Measurements from ENCODE around the gene FPGS.

Gene FPGS

DNA sequence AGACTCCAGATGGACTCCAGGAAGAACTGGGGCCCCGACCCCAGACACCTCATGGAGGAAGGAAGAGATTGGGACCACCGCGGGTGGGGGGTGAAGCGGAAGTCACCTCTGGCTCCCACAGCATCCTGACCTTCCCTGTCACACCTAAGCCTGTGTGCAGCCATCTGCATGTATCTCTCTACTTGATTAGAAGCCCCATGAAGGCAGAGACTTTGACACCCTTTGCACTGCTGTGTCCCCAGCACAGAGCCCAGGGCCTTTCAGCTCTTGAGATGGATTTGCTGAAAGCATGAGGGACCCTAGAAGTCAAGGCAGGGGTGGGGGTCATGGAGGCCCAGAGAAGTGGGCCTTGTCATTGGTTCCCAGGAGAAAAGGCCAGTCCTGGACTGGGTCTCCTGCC lies 54.6 kb downstream of the FPGS start:
- peaks cover 3% of the 10 kb centered on the region for H3K36me3 Mint-ChIP-seq (ENCODE audit: low read depth)
- H3K27me3 Mint-ChIP-seq (ENCODE audit: low read depth) = no peaks in the 10 kb centered on the region
- no peaks in the 10 kb centered on the region for H3K9me3 Mint-ChIP-seq
- no peak overlapping the region for H3K4me3 Mint-ChIP-seq
- H3K27ac Mint-ChIP-seq = no peak overlapping the region
- peaks cover 24% of the 10 kb centered on the region for H3K4me1 Mint-ChIP-seq (ENCODE audit: low read depth)

DNA sequence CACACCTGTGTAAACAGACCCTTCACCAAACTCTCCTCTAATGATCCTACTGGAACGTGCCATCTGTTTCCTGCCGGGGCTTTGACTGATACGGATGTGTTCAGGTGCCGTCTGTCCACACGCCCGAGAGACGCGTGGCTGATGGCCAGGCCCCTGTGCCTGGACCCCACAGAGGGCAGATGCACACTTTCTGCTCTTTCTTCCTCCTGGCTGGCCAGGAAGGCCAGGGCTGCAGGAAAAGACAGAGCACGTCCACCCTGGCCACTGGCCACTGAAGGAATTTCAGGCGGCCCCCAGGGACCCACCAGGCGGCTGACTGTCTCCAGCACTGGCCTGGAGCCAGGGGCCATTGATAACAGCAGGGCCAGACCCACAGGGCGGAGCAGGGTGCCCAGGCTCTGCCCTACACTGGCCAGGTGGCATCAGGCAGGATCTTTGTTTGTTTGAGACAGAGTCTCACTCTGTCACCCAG lies 55.4 kb downstream of the FPGS start:
- no peak overlapping the region for H3K27ac Mint-ChIP-seq
- H3K4me1 Mint-ChIP-seq (ENCODE audit: low read depth) = peaks cover 27% of the 10 kb centered on the region
- no peak overlapping the region for H3K4me3 Mint-ChIP-seq
- H3K27me3 Mint-ChIP-seq (ENCODE audit: low read depth) = no peaks in the 10 kb centered on the region
- peaks cover 2% of the 10 kb centered on the region for H3K36me3 Mint-ChIP-seq (ENCODE audit: low read depth)
- no peaks in the 10 kb centered on the region for H3K9me3 Mint-ChIP-seq

DNA sequence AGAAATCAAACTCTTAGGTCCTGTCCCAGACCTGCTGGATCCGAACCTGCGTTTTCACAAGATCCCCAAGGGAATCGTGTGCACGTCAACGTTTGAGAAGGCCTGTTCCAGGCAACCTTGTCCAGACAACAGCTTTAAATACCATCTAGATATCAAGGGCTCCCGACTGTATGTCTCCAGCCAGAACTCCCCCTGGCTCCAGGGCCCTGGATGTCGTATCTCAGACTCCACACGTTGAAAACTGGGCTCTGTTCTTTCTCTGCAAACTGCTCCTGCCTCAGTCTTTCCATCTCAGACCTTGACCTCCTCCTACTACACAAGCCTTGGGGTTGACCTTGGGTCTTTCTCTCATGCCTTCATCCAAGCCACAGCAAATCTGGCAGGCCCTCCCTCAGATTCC lies 57.6 kb downstream of the FPGS start:
- Mint-ChIP-seq H3K27ac (no peak overlapping the region), H3K27me3 (ENCODE audit: low read depth) (no peaks in the 10 kb centered on the region), H3K4me3 (no peak overlapping the region), H3K4me1 (ENCODE audit: low read depth) (peaks cover 24% of the 10 kb centered on the region), H3K36me3 (ENCODE audit: low read depth) (peaks cover 5% of the 10 kb centered on the region), H3K9me3 (no peaks in the 10 kb centered on the region)

DNA sequence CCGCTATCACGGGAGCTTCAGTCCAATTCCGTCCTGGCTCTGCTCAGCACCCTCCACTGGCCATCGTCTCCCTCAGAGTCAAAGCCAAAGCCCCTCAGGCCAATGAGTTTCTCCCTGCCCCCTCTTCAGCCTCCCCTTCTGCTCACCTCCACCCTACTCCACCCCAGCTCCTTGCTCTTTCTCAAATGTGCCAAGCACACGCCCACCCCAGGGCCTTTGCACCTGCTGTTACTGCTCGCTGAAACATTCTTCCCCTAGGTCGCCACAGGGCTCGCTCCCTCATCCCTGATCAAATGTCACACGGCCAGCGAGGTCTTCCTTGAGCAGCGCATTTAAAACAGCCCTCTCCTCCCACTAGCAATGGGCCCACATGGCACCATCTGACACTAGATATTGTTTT lies 58.1 kb downstream of the FPGS start:
- no peaks in the 10 kb centered on the region for H3K9me3 Mint-ChIP-seq
- peaks cover 29% of the 10 kb centered on the region for H3K4me1 Mint-ChIP-seq (ENCODE audit: low read depth)
- H3K27me3 Mint-ChIP-seq (ENCODE audit: low read depth) = no peaks in the 10 kb centered on the region
- peaks cover 9% of the 10 kb centered on the region for H3K36me3 Mint-ChIP-seq (ENCODE audit: low read depth)
- H3K27ac Mint-ChIP-seq = no peak overlapping the region
- H3K4me3 Mint-ChIP-seq = no peak overlapping the region

DNA sequence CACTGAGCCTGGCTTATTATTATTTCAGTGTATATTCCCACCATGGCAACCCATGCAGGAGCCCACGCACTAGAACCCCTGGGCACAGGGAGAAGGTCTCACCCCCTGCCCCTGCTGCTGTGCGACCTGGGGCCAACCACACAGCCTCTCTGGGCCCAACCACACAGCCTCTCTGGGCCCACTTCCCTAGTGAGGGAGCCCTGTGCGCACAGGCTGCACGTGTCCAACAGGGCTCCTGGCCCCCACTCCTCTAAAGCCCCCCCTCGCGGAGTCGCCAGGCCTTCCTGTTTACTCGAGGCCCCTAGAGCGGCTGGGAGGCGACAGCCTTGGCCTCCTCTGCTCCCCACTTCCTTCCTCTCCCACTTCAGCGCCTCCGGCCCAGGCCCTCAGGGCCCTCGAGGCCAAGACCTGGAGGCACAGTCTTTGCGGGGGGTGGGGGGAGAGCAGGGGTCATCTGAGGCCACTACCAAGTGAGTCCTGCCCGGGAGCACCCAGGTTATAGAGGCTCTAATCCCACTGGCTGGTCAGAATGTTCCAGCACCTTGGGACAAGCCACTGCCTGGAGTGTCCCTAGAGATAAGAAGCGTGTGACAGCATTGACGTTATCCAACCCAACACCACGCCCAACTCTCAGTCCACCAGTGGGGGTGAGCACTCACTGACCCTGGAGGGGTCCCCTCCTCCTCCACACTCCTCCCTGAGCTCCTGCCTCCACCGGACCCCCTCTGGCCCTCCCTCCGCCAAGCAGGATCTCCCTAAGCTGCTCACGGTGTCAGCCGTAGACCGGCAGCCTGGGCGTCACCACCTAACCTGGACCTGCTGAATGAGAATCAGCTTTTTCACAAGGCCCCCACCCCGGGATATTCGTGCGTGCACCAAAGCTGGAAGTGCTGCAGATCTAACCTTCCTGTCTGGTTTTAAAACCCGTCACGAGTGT lies 59.7 kb downstream of the FPGS start:
- H3K4me1 Mint-ChIP-seq (ENCODE audit: low read depth) = peaks cover 31% of the 10 kb centered on the region
- peak overlapping the region; percentile 83 for H3K27ac Mint-ChIP-seq
- H3K9me3 Mint-ChIP-seq = no peaks in the 10 kb centered on the region
- H3K27me3 Mint-ChIP-seq (ENCODE audit: low read depth) = no peaks in the 10 kb centered on the region
- H3K4me3 Mint-ChIP-seq = no peak overlapping the region
- H3K36me3 Mint-ChIP-seq (ENCODE audit: low read depth) = peaks cover 13% of the 10 kb centered on the region

DNA sequence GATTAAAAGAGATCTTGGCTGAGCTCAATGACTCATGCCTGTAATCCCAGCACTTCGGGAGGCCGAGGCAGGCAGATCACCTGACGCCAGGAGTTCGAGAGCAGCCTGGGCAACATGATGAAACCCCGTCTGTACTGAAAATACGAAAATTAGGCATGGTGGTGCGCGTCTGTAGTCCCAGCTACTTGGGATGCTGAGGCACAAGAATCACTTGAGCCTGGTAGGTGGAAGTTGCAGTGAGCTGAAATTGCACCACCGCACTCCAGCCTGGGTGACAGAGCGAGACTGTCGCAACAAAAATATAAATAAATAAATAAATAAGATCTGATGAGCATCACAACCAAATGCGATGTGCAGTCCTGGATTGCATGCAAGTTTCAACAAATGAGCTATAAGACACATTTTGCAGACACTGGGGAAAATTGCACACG lies 60.5 kb downstream of the FPGS start:
- Mint-ChIP-seq H3K4me1 (ENCODE audit: low read depth) (peaks cover 31% of the 10 kb centered on the region), H3K27ac (peak overlapping the region; percentile 83), H3K36me3 (ENCODE audit: low read depth) (peaks cover 13% of the 10 kb centered on the region), H3K4me3 (no peak overlapping the region), H3K9me3 (no peaks in the 10 kb centered on the region), H3K27me3 (ENCODE audit: low read depth) (no peaks in the 10 kb centered on the region)

Data from T-helper 1 cell treated with Interleukin-12 subunit alpha and Interleukin-12 subunit beta and Interleukin-4 antibody, amounts not matched to agents 30 μg/mL and 1 μg/mL, for 36 hours (primary cell).